GM18498 (cell line): ENCODE results near the gene TYROBP.
"Not testable (repeated sequence)": the region's sequence is repeated elsewhere in the genome, so short reads cannot be mapped to it uniquely, and the experiment has no call there.

Experiments used
- ATAC-seq: cut with Tn5 transposase; IDR thresholded peaks from one replicate; pipeline ENCODE4 v1.9.1; 2021; ENCODE audit warnings: mild to moderate bottlenecking, moderate library complexity; ENCODE audit not compliant: unreplicated experiment

The TYROBP gene

GRCh38 chr19:35908010-35908441, at the start of gene TYROBP:
Gene TYROBP, minus strand, starts transcription at chr19:35908295. Its CDS starts 67 bp downstream, at chr19:35908228.
- no peak for ATAC-seq

DNA sequence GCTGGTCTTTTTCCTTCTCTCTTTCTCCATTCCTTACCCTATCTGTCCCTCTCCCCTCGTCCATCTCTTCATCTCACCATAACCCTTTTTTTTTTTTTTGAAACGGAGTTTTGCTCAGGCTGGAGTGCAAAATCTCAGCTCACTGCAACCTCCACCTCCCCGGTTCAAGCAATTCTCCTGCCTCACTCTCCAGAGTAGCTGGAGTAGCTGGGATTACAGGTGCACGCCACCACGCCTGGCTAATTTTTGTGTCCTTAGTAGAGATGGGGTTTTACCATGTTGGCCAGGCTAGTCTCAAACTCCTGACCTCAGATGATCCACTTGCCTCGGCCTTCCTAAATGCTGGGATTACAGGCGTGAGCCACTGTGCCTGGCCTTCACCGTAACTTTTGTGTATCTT, 49.3 kb upstream of the TYROBP start:
- ATAC-seq: not testable (repeated sequence)

DNA sequence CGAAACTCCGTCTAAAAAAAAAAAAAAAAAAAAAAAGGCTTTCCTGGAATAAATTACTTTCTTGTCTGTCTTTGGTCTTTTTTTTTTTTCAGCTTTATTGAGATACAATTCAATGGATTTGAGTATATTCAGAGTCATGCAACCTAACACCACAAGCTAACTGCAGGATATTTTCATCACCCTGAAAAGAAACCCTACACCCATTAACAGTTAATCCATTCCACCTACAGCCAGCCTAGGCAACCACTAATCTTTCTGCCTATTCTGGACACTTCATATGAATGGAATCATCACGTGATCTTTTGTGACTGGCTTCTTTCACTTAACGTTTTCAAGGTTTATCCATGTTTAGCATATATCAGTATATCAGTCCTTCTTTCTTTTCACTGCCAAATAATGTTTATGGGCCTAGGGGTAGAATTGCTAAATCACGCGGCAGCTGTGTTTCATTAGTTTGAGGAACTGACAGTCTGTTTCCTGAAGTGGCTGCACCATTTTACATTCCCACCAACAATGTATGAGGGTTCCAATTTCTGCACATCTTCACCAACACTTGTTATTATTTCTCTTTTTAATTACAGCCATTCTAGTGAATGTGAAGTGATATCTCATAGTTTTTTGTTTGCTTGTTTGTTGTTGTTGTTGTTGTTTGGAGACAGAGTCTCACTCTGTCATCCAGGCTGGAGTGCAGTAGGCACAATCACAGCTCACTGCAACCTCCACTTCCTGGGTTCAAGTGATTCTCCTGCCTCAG, 48.0 kb upstream of the TYROBP start:
- ATAC-seq: no peak

GRCh38 chr19:35949131-35949530, 41.0 kb upstream of the TYROBP start:
- no peak for ATAC-seq

GRCh38 chr19:35946203-35946602, 38.1 kb upstream of the TYROBP start:
- no peak for ATAC-seq

- no peak for ATAC-seq
Measured at GRCh38 chr19:35945121-35945790, 37.2 kb upstream of the TYROBP start.

GRCh38 chr19:35944556-35944955, 36.5 kb upstream of the TYROBP start:
- no peak for ATAC-seq

- ATAC-seq: no peak
Measured at GRCh38 chr19:35943321-35944301, 35.5 kb upstream of the TYROBP start.

- no peak for ATAC-seq
Measured at GRCh38 chr19:35942235-35942634, 34.1 kb upstream of the TYROBP start.

DNA sequence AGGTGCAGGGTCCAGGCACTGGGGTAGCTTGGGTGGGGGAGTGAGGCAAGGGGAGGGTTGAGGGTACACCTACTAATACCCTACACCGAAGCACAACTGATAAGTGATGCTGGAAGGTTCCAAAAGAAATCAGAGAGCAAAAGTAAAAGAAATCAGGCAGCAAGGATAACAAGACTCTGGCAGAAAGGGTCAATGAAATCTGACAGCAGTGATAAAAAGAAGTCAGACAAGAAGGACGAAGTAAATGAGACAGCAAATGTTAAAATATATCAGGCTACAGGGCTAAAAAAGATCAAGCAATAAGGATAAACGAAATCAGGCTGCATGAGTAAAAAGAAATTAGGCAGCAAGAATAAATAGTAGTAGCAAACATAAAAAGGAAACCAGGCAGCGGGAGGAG, 32.7 kb upstream of the TYROBP start:
- no peak for ATAC-seq

DNA sequence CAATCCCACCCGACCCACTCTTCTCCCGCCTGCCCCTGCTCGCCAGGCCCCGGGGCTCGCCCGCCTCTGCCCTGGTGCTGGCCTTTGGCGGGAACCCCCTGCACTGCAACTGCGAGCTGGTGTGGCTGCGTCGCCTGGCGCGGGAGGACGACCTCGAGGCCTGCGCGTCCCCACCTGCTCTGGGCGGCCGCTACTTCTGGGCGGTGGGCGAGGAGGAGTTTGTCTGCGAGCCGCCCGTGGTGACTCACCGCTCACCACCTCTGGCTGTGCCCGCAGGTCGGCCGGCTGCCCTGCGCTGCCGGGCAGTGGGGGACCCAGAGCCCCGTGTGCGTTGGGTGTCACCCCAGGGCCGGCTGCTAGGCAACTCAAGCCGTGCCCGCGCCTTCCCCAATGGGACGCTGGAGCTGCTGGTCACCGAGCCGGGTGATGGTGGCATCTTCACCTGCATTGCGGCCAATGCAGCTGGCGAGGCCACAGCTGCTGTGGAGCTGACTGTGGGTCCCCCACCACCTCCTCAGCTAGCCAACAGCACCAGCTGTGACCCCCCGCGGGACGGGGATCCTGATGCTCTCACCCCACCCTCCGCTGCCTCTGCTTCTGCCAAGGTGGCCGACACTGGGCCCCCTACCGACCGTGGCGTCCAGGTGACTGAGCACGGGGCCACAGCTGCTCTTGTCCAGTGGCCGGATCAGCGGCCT, 32.1 kb upstream of the TYROBP start:
- ATAC-seq: no peak

DNA sequence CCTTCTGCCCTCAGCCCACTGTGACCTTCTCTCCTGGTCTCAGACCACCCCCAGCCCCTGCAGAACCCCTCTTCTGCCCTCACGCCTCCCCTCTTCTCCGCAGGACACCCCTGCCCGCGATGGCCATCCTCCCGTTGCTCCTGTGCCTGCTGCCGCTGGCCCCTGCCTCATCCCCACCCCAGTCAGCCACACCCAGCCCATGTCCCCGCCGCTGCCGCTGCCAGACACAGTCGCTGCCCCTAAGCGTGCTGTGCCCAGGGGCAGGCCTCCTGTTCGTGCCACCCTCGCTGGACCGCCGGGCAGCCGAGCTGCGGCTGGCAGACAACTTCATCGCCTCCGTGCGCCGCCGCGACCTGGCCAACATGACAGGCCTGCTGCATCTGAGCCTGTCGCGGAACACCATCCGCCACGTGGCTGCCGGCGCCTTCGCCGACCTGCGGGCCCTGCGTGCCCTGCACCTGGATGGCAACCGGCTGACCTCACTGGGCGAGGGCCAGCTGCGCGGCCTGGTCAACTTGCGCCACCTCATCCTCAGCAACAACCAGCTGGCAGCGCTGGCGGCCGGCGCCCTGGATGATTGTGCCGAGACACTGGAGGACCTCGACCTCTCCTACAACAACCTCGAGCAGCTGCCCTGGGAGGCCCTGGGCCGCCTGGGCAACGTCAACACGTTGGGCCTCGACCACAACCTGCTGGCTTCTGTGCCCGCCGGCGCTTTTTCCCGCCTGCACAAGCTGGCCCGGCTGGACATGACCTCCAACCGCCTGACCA, 31.4 kb upstream of the TYROBP start:
- ATAC-seq: no peak

GRCh38 chr19:35938282-35939224, 30.5 kb upstream of the TYROBP start:
- ATAC-seq: no peak

- no peak for ATAC-seq
Measured at GRCh38 chr19:35937345-35938281, 29.5 kb upstream of the TYROBP start.

- no peak for ATAC-seq
Measured at GRCh38 chr19:35936738-35937268, 28.7 kb upstream of the TYROBP start.

- ATAC-seq: no peak
Measured at GRCh38 chr19:35935911-35936737, 28.0 kb upstream of the TYROBP start, which contains the start of gene LRFN3. Gene LRFN3, plus strand, starts transcription at chr19:35936374. Its CDS starts 3,052 bp downstream, at chr19:35939426.
